ENCODE measurements around the gene EN2.

The EN2 gene

DNA sequence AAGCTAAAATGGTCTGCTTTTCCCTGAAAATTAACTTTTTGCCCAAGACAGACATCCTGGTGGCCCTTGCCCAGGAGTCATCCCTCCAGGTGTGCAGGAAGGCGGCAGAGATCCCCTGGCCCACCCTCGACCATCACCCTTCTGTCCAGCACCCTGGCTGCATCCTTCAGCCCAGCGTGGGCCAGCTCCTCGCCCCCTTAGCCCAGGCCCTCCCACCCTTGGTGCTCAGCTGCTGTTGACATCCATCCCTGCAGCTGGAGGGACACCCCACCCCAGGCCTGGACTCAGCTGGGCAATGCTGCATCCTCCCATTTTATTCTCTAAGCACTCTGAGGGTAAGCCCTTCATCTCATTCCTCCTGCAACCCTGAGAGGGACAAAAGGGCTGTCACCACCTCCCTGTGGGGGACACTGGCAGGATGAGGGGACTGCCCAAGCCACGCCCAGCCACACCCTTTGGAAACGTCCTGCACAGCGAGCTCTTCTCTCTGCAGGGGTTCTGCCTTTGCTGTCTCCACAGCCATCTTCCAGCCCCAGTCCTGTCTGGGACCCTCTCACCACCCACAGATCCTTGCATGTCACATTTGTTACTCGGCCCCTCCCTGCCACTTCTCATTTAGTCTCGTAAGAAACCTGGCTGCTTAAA, 30.7 kb downstream of the EN2 start:
- DNase-seq = no peak

DNA sequence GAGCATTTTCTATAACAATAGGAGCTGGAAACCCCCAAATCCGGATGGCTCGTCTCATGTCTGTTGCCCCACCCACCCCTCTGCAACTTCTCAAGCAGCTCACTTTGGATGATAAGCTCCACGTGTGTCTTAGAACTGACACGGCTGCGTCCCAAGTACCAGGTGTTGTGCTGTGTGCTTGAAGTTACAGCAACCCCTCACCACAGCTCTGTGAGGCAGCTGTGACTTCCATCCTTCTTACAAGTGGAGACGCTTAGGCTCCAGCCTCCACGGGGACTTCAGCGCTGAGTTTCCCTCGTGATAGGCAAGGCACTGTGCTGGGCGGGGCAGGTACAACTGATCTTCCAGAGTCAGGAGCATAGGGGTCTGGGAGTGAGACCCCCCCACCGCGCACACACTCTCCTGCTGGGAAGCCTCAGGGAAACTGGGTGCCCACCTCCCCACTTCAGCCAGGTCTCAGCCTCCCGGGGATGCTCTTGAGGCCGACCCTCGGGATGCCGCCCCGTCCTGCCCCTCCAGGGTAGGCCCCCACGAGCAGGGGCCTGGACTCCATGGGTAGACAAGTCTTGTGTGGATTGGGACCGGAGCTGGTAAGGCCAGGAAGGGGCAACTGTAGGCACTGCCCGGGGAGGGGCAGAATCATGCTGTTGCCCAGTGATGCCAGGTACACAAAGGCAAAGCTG, 31.4 kb downstream of the EN2 start:
- DNase-seq = no peak

DNA sequence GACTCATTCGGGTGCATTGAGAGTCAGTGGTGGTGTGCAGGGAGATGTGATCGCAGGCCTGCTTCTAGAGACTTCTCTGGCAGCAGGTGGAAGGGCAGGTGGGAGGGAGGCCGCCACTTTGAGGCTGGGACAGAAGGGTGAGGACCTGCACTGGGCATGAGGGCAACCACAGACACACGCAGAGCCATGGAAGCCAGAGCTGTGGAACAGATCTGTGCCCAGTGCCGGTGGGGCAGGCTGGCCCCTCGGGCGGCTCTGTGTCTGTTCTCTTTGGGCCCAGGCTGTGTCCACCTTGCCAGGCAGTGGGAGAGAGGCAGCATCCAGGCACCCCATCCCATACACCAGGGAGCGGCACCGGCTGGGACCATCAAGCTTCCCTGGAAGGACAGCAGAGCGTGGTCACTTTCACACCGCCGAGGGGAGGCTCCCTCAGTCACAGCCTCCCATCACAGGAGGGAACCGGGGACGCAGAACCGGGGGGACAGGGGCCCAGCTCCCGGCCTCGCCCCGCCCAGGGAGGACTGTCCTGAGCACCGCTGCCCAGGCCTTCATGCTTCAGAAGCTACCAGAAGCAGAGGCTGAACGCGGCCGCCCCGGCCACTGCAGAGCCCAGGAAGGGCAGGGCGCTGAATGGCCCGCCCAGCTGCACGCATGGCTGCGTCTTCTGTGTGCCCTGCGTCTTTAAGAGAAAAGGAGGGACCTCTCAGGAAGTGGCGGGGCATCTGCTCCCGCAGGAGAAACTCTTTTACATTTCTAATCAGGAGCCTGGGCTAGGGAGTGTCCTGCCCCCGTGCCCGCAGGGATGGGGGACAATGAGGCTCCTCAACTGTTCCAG, 32.1 kb downstream of the EN2 start:
- no peak for DNase-seq

DNA sequence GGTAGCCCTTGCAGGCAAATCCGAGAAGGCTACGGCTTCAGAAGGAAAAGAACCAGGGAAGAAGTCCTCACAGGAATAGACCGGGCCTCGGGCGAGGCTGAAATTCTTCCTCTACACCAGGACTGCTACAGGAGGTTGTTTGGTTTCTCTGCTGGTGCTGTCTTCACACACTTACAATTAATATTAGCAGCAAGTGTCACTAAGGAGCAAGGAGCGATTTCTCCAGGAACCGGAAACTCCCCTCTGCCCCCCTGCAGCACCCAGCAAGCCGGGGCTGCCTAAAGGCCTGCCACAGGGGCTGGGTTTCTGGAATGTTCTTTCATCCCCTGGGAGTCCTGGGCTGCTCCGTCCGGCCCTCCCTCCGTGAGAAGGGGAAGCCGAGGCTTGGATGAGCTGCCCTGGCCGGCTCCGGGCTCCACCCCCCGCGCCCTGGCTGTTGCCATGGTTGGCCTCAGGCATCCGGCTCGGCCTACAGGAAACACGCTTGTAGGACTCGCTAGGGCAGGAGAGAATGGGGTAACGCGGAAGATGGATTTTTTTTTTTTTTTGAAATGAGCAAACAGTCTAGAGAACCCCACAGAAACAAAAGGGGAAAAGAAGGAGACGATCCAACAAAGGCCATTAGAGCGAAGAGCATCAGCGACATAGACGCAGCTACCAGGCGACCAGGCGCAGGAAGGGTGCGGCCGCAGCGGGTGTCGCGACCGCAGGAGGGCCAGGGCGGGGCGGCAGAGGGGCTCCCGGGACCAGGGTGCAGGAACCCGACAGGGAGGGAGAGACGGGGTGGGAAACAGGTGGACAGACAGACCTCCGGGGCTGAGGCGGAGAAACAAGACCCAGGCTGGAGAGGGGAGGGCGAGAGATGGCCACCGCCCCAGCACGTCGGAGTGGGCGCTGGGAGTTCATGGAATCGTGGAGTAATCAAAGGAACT, 33.0 kb downstream of the EN2 start:
- DNase-seq = no peak

DNA sequence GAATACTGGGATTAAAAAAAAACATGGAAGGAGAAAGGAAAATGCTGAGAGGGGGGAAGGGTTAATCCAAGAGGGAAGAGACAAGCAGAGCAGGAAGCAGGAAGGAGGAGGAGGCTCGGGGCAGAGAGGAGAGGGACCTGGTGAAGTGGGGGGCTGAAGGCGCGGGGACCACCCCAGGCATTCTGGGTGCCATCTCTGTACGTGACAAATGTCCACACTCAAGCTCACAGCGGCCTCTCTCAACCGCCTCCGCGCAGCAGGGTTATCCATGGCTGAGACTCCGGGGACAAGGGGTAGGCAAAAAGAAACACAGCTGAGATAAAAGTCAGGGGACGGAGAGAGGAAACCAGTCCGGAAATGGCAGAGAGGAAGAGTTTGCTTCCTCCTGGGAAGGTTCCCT, 33.9 kb downstream of the EN2 start:
- DNase-seq = no peak

DNA sequence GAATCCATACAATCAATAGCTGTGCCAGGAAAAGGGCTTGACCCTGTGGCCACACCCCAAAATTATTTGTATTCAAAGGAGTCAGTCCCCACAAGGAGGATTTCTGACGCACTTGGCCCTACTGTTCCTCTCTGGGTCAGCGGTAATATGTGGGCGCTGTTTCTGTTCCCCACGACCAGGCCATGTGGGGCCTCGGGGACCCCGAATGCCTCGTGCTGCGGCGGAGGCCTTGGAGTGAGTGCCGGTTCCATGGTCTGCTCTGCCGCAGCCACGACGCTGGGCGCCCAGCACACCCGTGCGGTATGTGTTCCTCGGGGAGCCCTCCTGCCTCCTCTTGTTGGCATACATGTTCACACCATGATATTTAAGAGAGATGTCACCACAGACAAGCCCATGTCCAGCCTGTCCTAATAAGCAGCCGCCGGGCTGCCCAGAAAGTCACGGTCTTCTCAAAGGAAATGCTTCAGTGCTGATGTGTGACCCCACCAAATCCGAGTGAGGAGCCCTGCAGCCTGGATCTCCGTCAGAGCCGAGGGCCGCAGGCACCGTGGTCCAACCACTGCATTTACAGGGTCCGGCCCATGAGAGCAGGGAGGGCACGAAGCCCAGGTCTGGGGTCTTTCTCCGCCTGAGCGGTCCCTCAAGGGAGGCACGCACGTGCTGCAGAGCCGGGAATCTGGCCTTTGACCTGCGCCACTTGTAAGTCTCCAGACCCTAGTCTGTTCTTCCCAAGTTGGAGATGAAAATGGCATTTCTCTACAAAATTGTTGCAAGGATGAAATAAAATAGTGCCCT, 36.0 kb downstream of the EN2 start:
- no peak for DNase-seq

DNA sequence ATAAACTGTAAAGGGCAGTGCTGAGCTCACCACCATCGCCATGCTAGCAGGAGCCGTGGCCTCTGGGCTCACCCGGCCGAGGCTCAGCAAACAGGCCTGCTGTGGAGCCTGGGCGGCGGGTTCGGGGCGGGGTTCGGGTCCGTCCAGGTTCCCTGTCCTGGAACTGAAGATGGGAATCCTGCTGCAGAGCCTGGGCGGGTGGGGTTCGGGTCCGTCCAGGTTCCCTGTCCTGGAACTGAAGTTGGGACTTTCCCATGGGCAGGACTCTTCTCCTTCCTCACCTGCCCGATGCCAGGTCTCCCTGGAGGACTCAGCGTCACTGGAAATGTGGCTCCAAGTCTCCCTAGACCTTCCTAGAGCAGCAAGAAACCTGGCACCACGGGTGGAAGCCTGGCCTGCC, 36.6 kb downstream of the EN2 start:
- no peak for DNase-seq

DNA sequence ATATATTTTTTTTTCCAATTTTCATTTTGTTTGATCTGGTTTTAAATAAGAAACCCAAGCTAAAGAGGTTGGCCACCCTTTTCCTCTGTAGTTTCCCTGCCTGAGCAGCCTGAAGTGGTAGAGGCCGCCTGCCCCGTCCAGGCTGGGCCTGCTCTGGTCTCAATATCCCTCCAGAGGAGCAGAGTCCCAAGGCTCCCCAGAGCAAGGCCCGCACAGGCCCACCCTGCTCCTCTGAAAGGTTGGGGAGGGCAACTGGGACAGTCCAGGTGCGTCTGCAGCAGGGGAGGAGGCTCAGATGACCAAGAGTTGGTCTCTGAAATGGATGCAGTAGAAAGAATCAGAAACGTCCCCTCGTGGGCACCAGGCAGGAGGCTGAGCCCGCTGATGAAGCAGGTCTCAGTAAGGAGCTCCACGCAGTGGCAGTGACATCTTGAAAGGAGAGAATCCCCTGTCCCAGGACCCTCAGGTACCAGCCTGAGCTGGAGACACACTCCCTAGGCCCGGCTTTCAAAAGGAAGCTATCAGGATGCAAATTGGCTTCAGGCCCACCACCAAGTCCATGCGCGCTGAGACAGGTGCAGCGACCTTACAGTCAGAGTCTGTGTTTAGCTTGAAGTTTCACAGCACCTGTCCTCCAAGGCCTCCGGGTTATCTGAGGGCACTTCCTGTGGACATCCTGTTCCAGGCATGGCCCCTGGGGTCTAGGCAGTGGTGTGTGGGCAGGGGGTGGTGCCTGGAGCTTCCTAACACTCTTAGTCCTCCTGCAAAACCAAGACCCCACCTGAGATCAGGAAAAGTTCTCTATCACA, 37.7 kb downstream of the EN2 start:
- no peak for DNase-seq

DNA sequence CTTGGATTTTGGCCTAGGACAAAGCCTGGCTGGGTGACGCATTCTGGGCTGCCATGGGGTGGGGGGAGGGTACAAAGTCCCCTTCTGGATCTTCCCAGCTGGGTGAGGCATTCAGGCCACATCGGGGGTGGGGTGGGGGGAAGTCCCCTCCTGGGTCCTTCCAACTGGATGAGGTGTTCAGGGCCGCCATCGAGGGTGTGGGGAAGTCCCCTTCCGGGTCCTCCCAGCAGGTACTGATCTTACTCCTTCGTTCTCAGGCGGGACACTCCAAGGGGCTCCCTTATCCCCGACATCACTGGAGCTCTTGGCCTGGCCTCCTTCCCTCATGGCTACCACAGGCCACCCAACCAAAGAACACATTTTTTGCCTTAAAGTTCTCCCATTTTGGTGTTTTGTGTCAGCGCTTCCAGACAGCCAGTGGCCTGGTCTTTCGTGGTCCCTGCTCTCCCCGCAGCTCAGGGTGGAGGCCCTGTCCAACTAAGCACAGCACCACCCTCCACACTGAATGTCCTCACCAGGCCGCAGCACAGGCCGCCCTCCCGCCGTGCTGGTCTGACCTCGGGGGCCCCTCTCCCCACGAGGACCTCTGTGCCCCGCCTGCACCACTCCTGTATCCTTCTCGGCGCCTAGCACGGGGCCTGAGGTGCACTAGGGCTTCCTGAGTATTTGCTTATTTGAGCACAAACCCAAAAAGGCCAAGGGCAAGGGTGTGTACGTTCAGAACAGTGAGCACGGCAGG, 38.5 kb downstream of the EN2 start:
- DNase-seq = no peak

DNA sequence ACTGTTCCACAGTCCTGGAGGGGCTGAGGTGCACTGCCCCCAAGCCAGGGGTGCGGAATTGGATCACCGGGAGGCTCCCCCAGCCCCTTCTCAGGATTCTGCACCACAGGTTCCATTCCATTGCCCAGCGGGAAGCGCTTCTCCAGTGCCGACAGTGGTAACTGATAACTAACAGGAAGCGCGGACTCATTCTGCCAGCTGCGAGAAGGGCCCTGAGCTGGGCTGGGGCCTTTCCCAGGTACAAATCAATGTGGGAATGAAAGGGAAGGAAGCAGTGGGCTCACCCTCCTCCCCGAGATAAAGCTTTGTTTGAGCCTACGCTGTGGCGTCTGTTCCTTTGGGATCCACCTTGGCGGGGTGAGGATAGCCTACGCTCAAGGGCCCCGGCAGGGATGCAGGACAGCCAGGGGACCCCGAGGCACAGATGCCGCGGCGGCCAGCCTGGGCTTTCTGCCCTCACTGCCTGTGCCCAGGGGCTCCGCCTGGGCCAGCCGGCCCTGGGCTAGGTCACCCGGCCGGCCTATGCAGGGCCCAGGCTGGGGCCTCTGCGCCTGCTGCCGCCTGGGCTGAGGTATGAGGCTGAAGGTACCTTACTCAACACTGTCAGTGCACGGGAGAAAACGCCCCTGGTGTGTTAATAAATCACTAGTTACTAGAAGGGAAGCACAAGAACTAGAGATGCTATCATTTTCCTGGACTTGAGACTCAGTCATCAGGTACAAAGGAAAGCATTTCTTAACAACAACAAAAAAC, 39.4 kb downstream of the EN2 start:
- DNase-seq = no peak

DNA sequence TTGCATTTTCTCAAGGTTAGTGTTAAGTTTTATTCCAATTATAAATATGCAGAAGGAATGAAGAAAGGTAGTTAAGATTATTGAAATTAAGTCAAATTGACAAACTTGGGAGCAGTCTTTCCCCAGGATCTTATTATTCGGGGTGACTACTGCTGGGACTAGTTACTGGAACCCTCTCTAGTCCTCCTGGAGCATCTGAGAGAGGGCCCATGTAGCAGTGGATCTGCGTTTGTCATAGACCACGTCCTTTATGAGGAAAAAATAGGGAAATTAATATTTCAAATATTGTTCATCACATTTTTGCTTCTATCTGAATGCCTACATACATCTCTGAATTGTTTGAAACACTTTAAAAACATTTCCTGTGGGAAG, 47.5 kb downstream of the EN2 start:
- DNase-seq = no peak

DNA sequence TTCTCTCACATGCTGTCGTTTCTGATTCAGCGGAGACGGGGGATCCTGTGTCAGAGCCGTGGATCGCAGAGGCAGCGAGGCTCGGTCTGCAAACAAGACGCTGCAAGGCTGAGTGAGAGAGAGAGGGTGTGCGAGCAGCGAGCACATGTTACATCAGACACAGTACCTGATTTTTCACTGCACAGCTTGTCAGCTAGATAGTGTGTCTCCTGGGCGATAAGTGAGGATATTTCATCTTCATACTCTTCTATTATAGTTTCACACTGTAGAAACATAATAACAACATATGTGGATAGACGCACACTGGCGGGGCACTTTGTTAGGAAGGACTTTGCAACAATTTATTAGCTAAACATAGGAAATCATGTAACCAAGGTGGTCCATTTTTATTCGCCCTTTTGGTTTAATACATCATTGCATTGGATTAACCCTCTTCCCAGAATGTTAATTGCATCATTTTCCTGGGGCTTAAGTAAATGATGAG, 49.0 kb downstream of the EN2 start:
- no peak for DNase-seq

DNA sequence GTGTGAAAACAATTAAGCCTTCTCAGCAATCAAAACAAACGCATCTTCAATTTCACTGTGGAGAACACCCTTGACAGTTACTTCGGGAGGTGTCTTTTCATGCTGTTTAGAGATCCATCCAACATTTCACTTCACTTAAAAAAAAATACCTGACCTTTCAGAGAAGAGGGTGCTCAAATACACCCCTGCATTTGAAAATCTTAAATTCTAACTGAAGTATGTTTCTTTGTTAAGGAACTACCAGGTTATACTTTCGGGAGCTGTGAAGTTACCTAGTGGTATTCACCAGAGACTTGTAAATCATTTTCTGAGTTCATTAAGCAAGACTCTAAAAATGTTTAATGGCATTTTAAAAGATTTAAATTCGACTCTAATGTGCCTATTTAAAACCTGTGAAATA, 49.6 kb downstream of the EN2 start:
- no peak for DNase-seq

DNA sequence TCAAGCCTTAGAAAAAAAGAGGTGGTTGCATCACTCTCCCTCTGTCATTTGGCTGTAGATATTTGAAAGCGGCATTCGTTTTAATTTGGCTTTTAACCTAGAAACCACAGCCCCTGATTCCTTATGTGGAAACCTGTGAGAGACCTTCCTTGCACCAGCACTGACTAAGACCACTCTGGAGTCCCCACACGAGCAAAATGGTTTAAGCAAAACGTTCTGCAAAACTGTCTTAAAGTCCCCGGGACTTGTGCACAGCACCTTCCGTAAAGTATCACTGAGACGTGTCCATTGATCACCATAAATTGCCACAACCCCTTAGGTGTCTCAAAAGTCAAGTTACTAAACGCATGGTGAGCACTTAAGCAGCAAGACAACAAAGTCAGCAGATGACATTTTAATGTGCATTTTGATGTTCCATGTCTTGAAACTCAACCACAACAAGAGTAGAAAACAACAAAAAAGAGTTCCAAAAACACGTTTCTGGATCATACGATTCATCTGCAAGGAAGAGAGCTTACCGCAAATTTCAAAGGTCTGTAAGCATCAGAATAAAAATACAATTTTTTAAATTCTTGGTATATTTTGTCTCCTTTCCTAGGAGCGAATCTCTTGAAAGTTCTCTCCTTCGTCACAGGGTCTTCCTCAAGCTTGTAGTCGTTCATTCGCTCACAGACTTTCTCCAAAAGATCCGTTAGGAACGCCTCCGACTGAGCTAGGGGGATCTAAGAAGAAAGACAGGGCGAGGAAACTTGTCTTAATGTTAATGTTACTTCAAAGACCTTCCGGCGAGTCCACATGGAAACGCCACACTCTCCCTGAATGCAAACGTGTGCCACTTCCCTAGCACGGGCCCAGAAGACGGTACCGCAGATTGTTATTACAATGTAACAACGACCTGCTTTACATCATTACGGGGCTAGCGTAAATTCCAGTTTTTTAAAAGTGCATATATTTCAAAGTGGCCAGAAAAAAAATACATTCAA, 50.7 kb downstream of the EN2 start:
- no peak for DNase-seq

DNA sequence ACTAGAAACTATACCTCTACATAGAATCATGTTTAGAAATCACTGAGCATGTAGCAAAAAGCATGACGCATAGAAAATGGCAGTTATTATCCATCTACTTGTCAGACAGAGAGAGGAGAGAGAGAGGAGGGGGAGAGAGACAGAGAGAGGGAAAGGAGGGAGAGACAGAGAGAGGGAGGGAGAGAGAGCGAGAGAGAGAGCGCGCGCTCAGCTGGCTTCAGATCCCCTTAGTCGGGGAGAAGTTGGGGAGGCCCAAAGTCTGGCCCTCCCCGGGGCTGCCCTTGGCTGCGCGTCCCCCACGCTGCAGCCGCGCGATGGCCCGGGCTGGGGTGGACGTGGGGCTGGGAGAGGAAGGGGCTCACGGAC, 51.4 kb downstream of the EN2 start:
- DNase-seq = no peak

DNA sequence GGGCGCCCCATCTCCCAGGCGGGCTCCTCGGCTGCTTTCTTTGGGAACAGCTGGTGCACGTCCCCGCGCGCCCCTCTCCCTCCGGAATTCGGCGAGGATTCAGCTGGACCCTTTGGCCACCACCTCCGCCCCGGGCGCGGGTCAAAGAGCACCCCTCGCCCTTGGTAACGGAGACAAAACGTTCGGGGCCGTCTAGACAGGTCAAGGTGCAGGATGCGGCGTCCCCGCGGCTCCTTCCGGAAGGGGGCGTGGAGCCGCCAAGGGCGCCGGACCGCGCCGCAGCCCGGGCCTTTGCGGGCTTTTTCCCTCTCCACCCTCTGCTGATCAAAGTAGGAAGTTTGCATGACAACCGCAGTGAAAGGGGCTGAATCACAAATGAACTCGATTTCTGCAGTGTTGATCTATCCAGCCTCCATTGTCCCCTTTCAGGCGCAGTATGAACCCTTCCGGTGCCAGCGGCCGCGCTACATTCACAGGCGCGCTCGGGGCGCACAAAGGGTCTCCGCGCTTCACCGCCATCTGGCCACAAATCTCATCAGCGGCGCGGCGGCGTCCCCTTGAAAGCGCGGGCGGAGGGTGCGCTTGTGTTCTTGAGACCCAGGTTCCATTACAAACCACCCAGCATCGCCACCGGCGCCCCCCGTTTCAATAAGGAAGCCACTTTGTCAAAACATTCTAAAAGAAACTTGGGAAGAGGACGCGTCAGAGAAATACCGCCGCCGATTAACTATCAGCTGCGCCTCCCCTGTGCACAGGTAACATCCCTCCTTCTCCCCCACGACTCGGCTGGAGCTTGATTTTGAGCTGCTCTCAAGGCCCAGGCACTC, 52.0 kb downstream of the EN2 start:
- no peak for DNase-seq

DNA sequence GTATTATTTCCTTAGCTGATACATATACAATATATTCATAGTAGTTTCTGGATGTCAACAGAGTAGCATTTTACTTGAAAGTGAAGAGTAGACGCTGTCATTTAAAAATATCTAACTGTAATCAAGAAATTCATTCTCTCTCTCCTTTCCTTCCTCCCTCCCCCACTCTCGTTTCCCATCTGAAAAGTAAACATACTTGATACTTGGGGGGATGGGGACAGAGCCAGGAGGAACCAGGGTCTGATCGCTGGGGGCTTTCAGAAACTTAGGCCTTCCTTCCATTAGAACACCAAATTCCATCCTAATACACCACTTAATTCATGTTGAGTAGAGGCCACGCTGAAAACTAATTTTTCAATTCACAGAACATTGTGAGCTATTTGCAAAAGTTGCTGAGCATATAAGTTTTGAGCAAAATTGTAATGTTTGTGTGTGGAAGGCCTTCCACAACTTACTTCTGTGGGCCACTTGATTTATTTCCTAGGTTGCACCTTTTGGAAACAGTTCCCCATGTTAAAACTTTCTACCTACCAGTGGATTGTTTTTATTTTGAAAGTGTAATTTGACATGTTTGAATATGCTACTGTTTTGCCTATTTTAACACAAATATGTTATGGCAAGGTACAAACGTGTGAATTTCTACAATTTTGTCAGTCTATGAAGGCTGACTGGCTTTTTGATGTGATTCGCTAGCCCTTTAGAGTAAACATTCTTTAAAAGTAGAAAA, 53.2 kb downstream of the EN2 start:
- no peak for DNase-seq
